ENCODE data around the gene KCNG3. TPM values are rescaled to one million over a fixed set of nuclear protein-coding genes. Genes with fewer than 3 reads are reported as not detected.

Gene KCNG3
- total RNA-seq, 4 donors from 2014 or later, result 0.37 to 1.1 TPM; not detected in 2

GRCh38 chr2:42421157-42421485 is 72.7 kb downstream of the KCNG3 start:
- no peak for ATAC-seq (ENCODE audit: low FRiP score)
- TF ChIP-seq CTCF (IDR thresholded peaks at IDR 0.05), result no peak
- DNase-seq (ENCODE audit: low spot score), result no peak

- no peak for DNase-seq (ENCODE audit: low spot score)
- ATAC-seq (ENCODE audit: low FRiP score), result no peak
- TF ChIP-seq CTCF (IDR thresholded peaks at IDR 0.05), result no peak
Observed at GRCh38 chr2:42414648-42415047, 79.1 kb downstream of the KCNG3 start.

GRCh38 chr2:42414158-42414557 is 79.6 kb downstream of the KCNG3 start:
- TF ChIP-seq CTCF (IDR thresholded peaks at IDR 0.05), result no peak

GRCh38 chr2:42410742-42411514 is 82.9 kb downstream of the KCNG3 start:
- no peak for ATAC-seq (ENCODE audit: low FRiP score)
- no peak for TF ChIP-seq CTCF (IDR thresholded peaks at IDR 0.05)
- DNase-seq (ENCODE audit: low spot score), result no peak

More at GRCh38 chr2:42414158-42414557, 79.6 kb downstream of the KCNG3 start:
- DNase-seq (ENCODE audit: low spot score) (no peak), ATAC-seq (ENCODE audit: low FRiP score) (no peak)

GRCh38 chr2:42408009-42408408 is 85.8 kb downstream of the KCNG3 start:
- ATAC-seq (ENCODE audit: low FRiP score) (no peak), DNase-seq (ENCODE audit: low spot score) (no peak)
- no peak for TF ChIP-seq CTCF (IDR thresholded peaks at IDR 0.05)

- TF ChIP-seq CTCF (IDR thresholded peaks at IDR 0.05), result no peak
- ATAC-seq (ENCODE audit: low FRiP score) (no peak), DNase-seq (ENCODE audit: low spot score) (no peak)
Observed at GRCh38 chr2:42407476-42407875, 86.3 kb downstream of the KCNG3 start.

- TF ChIP-seq CTCF (IDR thresholded peaks at IDR 0.05), result no peak
- DNase-seq (ENCODE audit: low spot score), result no peak
Observed at GRCh38 chr2:42404676-42405075, 89.1 kb downstream of the KCNG3 start.

More at GRCh38 chr2:42404676-42405075, 89.1 kb downstream of the KCNG3 start:
- ATAC-seq (ENCODE audit: low FRiP score), result no peak

All from omental fat pad (tissue), 4 donors.